Neural crest cell (in vitro differentiated cells): Measurements from ENCODE around the gene ADAMTS17. TPM values are rescaled to one million over a fixed set of nuclear protein-coding genes. Genes with fewer than 3 reads are reported as not detected.

Source experiments
- DNase-seq: peaks from one replicate; pipeline ENCODE4 v3.0.0; 2021; ENCODE audit warnings: low read depth, mixed read lengths, low spot score
- H3K27ac Mint-ChIP-seq: one replicate; pipeline ENCODE4 v1.8.0; 2021; ENCODE audit warnings: mild to moderate bottlenecking, mixed read lengths; ENCODE audit not compliant: unreplicated experiment
- H3K27me3 Mint-ChIP-seq: 2 replicates; pipeline ENCODE4 v1.8.0; 2021; ENCODE audit warnings: low read depth, mild to moderate bottlenecking, mixed read lengths
- H3K36me3 Mint-ChIP-seq: 2 replicates; pipeline ENCODE4 v1.8.0; 2021; ENCODE audit warnings: low read depth, mild to moderate bottlenecking, mixed read lengths
- H3K4me1 Mint-ChIP-seq: 2 replicates; pipeline ENCODE4 v1.8.0; 2021; ENCODE audit warnings: mixed read lengths
- H3K4me3 Mint-ChIP-seq: one replicate; pipeline ENCODE4 v1.8.0; 2021; ENCODE audit warnings: mild to moderate bottlenecking, mixed read lengths
- H3K9me3 Mint-ChIP-seq: 2 replicates; pipeline ENCODE4 v1.8.0; 2021; ENCODE audit warnings: mixed read lengths
- total RNA-seq: library from RNA; stranded (reverse); gene quantifications from 2 replicates; pipeline ENCODE4 v1.2.1, GENCODE V29; 2021
- TF ChIP-seq, protein P1 (sequence below): fragments of 200-600 bp; sonication (generic); conservative IDR thresholded peaks from 2 replicates; pipeline ENCODE4 v1.5.0; 2021; ENCODE audit warnings: antibody characterized with exemption, mild to moderate bottlenecking

The ADAMTS17 gene
- total RNA-seq, 1 donor from 2014 or later: 2.3 TPM

DNA sequence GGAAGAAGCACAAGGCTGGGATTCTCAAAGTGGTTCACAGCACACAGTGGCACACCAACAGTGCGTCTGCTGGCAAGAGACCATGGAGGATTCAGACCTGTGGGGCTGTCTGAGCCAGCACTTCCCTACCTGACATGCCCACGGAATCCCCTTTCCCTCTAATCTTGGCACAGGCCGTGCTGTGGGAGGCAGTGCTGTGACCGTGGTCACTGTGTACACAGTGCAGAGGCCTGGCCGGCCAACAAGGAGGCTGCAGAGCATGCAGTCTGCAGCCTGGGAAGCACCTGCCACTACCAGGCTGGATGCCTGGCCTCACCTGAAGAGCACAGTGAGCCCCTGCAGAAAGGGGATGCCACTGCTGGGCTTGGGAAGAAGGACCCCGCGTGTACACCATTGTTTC, 307.6 kb downstream of the ADAMTS17 start:
- Mint-ChIP-seq H3K9me3 (no peaks in the 10 kb centered on the region), H3K4me3 (no peak overlapping the region), H3K4me1 (no peaks in the 10 kb centered on the region), H3K27ac (no peak overlapping the region), H3K36me3 (no peaks in the 10 kb centered on the region), H3K27me3 (no peaks in the 10 kb centered on the region)
- TF ChIP-seq, protein P1, sequence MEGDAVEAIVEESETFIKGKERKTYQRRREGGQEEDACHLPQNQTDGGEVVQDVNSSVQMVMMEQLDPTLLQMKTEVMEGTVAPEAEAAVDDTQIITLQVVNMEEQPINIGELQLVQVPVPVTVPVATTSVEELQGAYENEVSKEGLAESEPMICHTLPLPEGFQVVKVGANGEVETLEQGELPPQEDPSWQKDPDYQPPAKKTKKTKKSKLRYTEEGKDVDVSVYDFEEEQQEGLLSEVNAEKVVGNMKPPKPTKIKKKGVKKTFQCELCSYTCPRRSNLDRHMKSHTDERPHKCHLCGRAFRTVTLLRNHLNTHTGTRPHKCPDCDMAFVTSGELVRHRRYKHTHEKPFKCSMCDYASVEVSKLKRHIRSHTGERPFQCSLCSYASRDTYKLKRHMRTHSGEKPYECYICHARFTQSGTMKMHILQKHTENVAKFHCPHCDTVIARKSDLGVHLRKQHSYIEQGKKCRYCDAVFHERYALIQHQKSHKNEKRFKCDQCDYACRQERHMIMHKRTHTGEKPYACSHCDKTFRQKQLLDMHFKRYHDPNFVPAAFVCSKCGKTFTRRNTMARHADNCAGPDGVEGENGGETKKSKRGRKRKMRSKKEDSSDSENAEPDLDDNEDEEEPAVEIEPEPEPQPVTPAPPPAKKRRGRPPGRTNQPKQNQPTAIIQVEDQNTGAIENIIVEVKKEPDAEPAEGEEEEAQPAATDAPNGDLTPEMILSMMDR: no peak
- DNase-seq: no peak

GRCh38 chr15:100033140-100033857, 308.5 kb downstream of the ADAMTS17 start:
- no peak overlapping the region for H3K27ac Mint-ChIP-seq
- H3K4me1 Mint-ChIP-seq: no peaks in the 10 kb centered on the region
- no peak for DNase-seq
- H3K9me3 Mint-ChIP-seq: no peaks in the 10 kb centered on the region
- no peak overlapping the region for H3K4me3 Mint-ChIP-seq
- H3K27me3 Mint-ChIP-seq: no peaks in the 10 kb centered on the region
- TF ChIP-seq, protein P1: no peak
- no peaks in the 10 kb centered on the region for H3K36me3 Mint-ChIP-seq

GRCh38 chr15:100032358-100033085, 309.3 kb downstream of the ADAMTS17 start:
- H3K9me3 Mint-ChIP-seq: peaks cover 6% of the 10 kb centered on the region
- H3K27me3 Mint-ChIP-seq: no peaks in the 10 kb centered on the region
- no peaks in the 10 kb centered on the region for H3K36me3 Mint-ChIP-seq
- no peak overlapping the region for H3K27ac Mint-ChIP-seq
- TF ChIP-seq, protein P1: no peak
- no peaks in the 10 kb centered on the region for H3K4me1 Mint-ChIP-seq
- no peak overlapping the region for H3K4me3 Mint-ChIP-seq
- DNase-seq: no peak

- TF ChIP-seq, protein P1: no peak
- Mint-ChIP-seq H3K4me1 (no peaks in the 10 kb centered on the region), H3K9me3 (peaks cover 12% of the 10 kb centered on the region), H3K36me3 (no peaks in the 10 kb centered on the region), H3K4me3 (no peak overlapping the region), H3K27me3 (no peaks in the 10 kb centered on the region), H3K27ac (no peak overlapping the region)
- DNase-seq: no peak
Observed at GRCh38 chr15:100031665-100032357, 310.0 kb downstream of the ADAMTS17 start.

DNA sequence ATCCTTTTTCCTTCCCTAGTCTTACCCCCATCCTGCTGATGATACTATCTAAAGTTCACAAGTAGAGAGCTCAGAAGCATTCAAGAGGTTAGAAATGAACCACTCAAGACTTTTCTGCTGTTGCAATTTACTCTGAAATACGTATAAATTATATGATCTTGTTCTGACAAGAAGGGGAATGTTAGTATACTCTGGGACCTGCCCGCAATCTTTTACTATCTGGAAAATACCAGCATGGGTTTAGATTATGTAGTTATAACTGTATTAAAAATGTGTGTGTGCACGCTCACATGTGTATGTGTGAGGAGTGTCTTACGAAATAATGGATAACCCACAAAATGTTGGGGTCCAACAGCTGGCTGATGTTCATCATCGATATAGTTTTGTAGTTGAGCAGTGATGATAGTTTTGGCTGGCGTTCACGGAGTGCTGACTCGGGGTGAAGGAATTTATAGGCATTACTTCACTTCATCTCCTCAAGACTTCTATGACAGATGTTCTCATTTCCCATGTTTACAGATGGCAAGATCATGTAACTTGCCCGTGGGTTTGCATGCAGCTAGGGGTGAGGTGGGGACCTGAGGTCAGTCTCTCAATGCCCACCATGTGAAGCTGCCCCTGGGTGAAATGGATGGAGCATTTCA, 311.1 kb downstream of the ADAMTS17 start:
- Mint-ChIP-seq H3K9me3 (peaks cover 14% of the 10 kb centered on the region), H3K36me3 (no peaks in the 10 kb centered on the region), H3K27ac (no peak overlapping the region), H3K4me1 (no peaks in the 10 kb centered on the region), H3K4me3 (no peak overlapping the region), H3K27me3 (no peaks in the 10 kb centered on the region)
- DNase-seq: no peak
- TF ChIP-seq, protein P1: no peak
